Anterior cingulate cortex (tissue), 58 donors: ENCODE results near the gene SCN9A.
"Not testable (repeated sequence)": the region's sequence is repeated elsewhere in the genome, so short reads cannot be mapped to it uniquely, and the experiment has no call there.

Source experiments
- DNase-seq, 58 donors: peaks; one replicate each; lab custom pipeline; 2025; lab: John Stamatoyannopoulos, UW

SCN9A gene

DNA sequence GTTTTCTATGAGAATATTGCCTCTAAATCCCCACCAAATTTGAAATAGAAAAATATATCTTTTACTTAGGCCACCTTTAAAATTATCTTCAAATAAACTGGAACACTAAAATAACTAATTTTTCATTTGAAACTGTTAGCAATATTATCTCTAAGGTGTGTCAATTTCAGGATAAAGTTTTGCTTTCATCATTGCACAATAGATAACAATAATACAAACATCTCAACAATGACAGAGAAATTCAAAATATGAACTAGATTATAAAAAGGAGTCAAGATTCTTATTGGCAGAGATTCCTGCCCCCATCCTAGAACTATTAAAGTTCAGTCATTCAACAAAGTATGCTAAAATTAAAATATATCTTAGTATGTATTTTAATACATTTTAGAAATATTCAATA is 117.9 kb downstream of the SCN9A start:
- DNase-seq = no peak

DNA sequence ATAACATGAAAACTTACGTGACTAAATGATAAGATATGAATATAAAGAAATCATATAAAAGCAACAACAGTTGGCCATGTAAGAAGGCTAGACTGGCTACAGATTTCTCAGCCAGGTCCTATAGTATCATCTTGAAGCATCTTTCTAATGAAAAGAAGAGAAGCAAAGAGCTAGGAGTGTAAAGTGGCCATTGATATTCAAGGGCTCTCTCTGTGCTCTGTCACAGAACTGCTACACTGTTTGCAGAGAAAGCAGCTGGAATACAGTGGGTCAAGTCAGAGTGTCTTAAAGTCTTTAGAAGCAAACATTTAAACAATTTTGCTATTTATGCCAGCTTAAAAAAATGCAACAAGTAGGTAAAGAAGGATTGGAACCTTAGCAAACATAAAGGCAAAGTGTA is 118.8 kb downstream of the SCN9A start:
- no peak for DNase-seq

DNA sequence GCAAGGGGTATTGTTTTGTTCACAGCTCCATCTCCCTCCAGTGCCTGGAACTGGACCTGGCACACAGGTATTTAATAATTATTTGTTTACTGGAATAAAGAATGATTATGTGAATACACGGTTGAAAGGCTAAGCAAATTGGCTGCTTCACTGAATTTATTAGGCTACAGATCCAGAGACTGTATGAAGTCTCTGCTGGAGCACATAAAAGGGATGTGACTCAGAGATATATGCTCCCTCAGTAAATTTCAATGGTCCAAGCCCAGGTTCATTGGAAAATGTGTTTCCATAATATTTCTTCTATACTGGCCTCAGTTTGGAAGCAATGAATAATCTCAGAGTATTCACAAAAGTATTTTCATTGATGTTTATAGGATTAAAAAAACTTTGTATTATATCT is 126.4 kb downstream of the SCN9A start:
- DNase-seq = no peak

DNA sequence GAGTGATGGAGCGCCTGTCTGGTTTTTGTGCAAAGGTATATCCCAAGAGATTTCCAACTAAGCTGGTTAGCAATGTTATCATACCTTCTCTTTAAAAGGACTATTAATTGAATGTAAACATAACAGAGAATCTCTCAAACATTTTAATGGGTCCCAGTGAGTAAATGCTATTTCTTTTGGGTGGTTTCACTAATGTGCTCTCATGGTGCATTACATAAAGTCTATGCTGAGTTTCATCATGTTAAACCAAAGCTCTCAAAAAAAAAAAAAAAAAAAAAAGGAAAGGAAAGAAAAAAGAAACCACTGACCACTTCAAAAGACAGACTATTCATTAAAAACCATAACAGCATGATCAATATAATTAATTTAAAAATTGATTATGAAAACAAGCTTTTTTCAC is 128.8 kb downstream of the SCN9A start:
- no peak for DNase-seq

DNA sequence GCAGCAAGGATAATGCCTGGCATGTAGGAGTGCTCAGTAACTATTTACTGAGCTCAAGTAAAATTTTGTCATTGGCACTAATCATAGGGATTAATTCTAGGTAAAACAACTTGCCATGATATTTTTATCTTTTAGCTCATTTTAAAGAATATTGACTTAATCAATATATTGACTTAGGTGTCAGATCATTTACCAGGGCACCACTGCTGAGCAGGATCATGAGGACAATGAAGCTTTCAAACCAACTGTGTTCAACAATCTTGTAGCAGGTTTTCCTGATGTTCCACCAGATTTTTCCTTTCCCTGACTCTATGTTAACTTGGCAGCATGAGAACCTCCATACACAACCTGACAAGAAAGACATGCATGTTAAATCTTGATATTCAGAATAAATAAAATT is 133.4 kb downstream of the SCN9A start:
- no peak for DNase-seq

DNA sequence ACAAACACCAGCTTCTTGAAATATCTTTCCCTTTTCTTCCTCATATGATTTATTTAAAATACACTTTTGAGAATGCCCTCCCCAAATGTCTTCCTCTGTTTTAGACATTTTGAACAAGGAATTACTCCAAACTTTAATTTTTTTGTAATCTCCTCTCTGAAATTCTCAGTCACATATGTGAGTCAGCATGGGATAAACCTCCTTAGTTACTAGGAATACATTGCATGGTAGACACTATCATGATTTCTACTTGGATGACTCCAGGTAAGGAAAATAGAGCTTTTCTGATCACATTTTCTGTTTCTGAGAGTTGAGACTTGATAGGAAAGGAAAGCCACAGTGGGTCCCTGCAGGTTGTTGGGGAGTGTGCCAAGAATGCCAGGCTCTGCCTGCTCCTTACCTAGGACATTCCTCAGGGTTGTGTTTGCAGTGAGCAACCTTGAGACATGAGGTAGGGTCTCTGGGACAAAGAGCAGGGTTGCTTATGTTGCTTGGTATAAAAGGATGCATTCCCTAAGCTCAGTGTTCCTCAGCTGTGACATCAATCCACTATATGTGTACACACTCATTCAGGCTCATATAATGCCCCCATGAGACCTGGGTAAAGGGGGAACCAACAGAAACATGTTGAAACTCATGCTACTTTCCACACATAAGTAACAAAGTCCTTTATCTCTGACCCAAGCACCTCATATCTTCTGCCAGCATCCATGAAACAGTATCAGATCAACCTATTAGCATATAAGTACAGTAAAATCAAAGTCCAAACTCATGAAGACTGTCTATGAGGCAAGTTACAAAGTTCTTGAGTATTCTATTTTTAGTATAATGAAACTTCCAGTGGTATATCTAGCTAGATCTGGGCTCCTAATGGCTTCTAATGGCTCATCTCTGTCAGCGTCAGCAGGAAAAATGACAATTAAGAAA is 135.1 kb downstream of the SCN9A start:
- DNase-seq = no peak

DNA sequence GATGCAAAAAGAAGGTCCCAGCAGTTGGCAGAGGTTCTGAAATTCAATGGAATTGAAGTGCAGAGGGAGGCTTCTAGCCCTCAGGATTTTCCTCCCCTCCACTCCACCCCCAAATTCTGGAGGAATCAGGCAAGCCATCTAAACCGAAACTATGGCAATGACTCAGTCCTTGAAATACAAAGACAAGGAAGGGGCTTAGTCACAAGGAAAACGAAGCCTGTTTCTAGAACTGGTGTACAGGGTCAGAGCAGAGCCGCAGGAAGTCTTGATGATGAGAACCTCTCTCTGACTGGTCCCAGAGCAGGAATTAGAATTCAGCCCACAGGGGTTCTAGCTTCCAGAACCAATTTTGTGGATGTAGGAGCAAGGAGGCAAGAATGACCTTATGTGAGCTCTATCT is 136.2 kb downstream of the SCN9A start:
- DNase-seq = no peak

DNA sequence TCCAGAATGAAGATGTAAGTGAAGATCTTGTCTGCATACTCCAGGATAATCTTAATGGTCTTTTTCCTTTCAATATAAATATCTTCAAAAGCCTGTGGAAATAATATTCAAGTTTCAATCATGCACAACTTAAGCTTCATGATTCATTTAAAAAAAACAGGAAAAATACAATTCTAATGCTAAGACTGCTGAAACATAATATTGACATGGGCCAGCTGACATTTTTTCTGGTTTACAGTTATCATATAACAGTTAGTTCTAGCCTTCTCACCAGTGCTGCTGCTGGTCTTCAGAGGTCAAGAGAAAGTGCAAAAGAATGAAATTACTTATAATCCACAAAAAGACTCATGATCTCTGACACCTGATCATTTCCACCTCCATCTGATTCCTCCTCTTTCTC is 137.6 kb downstream of the SCN9A start:
- no peak for DNase-seq

DNA sequence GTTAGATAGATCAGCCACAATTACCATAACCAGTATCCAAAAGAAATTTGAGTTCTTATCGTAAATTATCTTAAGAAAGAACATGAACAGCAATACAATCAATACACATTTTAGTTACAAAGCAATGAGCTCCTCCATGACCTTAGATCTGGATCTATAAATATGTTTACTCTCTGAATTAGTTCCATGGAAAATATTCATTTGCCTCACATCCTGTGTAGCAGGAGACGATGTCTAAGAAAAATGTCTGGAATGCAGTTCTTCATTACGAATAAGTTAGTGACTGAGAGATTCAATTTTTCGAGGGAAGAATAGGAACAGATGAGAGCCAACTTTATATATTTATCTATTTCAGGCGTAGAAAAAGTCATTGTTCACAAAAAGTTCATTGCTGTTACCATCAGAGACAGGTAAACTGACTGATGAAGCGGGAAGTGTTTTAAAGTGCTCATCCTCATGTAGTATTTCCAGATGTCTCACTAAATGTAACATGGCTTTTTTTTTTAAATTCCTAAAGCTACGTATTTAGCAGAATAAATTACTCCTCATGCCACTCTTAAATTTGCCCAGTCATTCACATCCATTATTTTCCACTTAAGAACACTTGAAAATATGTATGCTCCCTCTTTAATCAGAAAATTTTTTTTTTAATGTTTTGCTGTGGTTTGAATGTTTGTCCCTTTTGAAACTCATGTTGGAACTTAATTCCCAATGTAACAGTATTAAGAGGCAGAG is 141.5 kb downstream of the SCN9A start:
- no peak for DNase-seq

DNA sequence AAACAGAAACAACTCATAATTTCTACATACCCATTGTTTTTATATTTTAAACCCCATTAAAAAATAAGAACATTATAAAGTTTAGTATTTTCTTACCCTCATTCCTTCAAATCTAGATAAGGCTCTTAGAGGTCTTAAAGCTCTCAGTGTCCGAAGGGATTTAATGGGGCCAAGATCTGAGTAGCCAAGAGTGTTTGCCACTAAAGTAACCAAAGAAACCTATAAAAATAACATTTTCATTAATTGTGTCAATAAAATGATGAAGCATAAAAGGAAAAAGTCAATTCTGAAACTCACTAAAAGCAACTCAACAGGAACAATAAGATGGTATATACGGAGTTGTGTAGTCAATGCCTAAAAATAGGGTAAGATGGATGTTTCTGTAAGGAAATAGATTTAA is 142.5 kb downstream of the SCN9A start:
- no peak for DNase-seq

DNA sequence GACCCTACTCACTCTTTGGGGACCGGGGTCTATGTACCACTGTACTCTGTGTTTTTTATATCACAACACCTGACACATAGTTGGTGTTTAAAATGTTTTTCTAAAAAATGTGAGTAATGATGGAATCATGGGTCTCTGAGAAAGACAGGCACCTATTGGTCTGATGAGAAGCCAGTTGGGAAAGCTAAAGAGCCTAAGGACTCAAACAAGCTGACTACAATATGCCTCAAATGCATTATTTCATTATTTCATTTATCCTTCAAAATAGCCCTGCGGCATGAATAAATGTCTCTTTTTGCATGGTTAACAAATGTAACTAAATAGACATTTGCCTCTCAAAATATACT is 145.0 kb downstream of the SCN9A start:
- DNase-seq = no peak

DNA sequence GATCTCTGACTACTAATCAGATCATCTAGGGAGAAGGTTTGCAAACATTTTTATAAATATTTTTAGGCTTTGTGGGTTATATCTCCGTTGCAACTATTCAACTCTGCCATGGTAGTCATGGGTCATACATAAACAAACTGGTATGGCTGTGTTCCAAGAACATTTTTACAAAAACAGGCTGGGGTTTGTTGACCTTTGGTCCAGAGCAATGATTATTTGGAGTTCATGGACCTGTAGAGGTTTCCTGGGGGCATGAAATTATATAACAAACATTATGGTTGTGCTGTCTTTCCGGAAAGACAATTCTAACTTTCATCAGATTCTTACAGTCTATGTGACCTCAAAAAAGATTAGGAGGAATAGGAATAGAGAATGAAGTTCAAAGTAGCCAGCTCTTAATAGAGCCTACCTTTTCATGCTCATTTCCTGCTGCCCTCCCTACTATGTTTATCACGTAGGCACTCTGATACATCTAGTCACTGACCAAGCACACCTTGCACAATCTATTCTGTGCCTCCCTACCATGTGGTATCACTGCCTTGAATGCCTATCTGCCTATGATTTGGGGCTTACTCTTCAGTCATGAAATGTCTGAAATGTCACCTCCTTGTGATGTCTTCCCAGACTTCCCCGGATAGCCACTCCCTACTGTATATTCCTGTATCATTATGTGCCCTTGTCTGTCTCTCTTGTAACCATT is 145.6 kb downstream of the SCN9A start:
- DNase-seq = no peak

DNA sequence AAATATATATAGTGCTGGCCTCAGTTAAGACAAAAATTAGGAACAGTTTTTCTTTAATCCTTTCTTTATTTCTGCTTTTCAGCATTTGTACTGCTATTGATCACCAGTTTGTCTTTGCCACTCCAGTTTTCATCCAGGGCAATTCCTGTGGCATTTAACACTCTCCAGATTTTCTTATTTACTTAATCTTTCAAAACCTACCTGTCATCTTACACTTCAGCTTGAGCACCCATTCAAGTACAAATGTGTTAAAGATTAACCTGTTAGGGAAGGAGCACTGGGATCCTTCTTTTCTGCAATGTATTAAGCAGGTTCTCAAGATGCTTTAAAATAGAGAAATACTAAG is 146.1 kb downstream of the SCN9A start:
- no peak for DNase-seq

DNA sequence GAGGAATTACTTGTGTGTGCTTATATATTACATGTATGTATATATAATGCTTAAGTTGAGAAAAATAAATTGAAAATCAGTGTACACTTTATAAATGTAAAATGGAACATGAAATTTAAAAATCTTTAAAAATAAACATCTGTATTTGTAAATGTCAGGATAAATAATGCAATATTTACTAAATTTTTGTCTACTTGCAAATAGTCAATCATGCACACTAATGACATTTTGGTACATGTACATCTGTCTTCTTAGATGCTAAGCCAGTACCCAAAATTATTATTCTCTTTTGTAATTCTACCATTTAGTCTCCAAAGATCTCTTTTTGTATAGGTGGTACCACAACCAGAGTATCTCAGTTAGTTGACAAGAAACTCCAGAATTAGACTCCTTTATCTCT is 151.5 kb downstream of the SCN9A start:
- DNase-seq = no peak

DNA sequence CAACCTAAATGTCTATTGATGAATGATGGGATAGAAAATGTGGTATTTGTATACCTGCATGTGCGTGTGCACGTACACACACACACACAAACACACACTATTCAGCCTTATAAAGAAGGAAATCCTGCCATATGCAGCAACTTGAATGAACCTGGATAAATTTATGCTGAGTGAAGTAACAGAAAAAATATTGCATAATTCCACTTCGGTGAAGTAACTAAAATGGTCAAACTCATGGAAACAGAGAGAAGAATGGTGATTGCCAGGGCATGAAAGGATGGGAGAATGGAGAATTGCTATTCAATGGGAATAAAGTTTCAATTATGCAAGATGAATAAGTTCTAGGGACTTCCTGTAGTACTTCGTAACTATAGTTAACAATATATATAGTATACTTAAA is 152.4 kb downstream of the SCN9A start:
- no peak for DNase-seq

DNA sequence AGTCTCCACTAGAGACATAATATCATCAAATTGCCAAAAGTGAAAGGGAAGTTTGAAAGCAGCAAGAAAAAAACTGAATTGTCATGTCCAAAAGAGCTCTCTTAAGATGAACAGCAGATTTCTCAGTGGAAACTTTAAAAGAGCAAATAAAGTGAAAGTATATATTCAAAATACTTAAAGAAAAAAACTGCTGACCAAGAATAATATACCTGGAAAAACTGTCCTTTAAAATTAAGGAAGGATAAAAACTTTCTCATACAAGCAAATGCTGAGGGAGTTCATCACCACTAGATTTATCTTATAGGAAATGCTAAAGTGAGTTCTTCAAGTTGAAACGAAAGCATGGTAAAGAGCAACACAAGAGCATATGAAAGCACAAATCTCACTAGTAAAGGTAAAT is 164.7 kb downstream of the SCN9A start:
- no peak for DNase-seq

DNA sequence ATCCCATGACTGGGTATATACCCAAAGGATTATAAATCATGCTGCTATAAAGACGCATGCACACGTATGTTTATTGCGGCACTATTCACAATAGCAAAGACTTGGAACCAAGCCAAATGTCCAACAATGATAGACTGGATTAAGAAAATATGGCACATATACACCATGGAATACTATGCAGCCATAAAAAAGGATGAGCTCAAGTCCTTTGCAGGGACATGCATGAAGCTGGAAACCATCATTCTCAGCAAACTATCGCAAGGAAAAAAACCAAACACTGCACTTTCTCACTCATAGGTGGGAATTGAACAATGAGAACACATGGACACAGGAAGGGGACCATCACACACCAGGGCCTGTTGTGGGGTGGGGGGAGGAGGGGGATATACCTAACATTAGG is 165.8 kb downstream of the SCN9A start:
- DNase-seq = not testable (repeated sequence)

DNA sequence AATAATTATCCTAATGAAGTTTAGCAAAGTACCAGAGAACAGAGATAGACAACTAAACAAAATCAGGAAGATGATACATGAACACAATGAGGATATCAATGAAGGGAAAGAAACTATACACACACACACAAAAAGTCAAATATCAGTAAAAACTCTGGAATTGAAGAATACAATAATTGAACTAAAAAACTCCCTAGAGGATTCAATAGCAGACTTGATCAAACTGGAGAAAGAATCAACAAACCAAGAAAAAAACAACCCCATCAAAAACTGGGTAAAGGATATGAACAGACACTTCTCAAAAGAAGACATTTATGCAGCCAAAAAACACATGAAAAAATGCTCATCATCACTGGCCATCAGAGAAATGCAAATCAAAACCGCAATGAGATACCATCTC is 166.4 kb downstream of the SCN9A start:
- not testable (repeated sequence) for DNase-seq

DNA sequence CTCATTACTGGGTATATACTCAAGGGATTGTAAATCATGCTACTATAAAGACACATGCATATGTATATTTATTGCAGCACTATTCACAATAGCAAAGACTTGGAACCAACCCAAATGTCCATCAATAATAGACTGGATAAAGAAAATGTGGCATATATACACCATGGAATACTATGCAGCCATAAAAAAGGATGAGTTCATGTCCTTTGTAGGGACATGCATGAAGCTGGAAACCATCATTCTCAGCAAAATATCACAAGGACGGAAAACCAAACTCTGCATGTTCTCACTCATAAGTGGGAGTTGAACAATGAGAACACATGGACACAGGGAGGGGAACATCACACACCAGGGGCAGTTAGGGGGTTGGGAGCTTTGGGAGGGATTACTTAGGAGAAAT is 169.6 kb downstream of the SCN9A start:
- not testable (repeated sequence) for DNase-seq

DNA sequence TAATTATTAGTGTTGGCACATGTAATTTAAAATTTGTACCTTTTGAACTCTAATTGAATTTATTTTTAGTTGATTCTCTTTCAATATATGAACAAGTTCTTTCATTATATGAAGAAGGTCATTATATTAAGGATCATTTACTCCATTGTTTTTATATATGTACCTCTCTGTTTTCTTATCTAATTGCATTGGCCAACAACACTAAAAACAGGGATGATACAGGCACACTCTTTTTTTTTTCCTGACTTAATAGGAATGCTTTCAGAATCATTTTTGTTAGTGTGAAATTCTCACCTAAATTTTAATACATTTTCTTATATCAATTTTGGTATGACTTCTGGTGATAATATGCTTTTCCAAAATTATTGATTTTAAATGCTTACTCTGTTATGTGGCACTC is 173.0 kb downstream of the SCN9A start:
- DNase-seq = no peak

DNA sequence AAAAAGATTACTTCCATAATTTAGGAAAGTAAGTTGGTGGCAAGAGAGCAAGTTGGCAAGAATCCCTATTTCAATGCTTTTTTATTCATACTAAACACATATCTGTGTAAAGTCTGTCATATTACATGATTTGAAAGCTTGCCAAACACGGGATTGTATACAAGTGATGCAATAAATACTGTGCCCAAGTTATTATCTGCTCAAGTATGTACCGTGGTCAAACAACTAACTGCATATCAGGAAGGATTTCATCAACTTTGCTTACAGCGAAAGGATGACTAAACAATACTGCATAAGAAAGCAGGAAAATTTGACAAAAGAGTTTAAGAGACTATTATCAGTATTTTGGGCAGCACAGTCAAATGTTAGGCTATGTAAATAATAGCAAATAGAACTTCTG is 178.3 kb downstream of the SCN9A start:
- no peak for DNase-seq

DNA sequence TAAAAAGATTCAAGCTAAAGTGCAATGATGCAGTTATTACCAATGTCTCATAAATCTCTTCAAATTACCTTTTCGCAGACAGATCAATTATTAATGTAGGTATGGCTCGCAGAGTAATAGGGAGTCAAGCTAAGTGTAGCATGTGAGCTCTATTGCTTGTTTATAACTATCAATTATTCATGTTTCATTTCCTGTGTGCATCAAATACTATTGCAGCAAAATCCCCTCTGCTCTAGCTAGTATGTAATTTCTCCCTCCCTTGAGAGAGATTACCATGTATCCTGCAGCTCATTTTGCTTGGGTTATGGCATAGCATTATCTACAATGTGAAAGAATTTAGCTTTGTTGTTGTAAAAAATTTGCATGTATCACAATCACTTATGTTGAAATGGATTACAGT is 182.3 kb downstream of the SCN9A start:
- DNase-seq = no peak
